GM23248 (cell line): ENCODE results near the gene SLC25A22.

Experiments used
- EZH2 ChIP-seq: fragments of 200-600 bp; sonication (generic); IDR thresholded peaks from 2 replicates; pipeline ENCODE4 v1.6.1; 2018; ENCODE audit warnings: antibody characterized with exemption, mild to moderate bottlenecking; ENCODE audit not compliant: insufficient read depth, poor library complexity, severe bottlenecking
- EZH2phosphoT487 ChIP-seq: fragments of 200-600 bp; sonication (generic); IDR thresholded peaks from 2 replicates; pipeline ENCODE4 v1.6.1; 2018; ENCODE audit warnings: antibody characterized with exemption, moderate library complexity, mild to moderate bottlenecking, low read depth; ENCODE audit not compliant: insufficient read depth

DNA sequence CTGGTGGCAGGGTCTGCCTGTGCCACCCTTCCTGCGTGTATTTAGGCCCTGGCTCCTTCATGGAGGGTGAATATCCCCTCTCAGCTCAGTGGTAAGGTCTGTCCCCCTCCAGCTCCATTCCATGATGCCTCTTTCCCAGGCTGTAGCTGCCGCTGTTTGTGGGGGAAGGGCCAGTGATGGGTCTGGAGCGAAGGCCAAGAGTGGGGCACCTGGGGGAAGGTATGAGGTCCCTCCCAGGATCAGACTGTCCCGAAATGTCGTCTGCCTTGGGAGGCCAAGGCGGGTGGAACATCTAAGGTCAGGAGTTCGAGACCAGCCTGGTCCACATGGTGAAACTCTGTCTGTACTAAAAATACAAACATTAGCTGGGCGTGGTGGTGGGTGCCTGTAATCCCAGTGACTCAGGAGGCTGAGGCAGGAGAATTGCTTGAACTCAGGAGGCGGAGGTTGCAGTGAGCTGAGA, 35.8 kb upstream of the SLC25A22 start:
- no peak for TF ChIP-seq EZH2
- no peak for TF ChIP-seq EZH2phosphoT487
